MCF 10A (cell line): Measurements from ENCODE around the gene ASTN2. TPM values are rescaled to one million over a fixed set of nuclear protein-coding genes. Genes with fewer than 3 reads are reported as not detected.

ENCODE experiments used
- BruUV-seq: library from RNA; stranded (reverse); fragments of 400-500 nt; replicated peaks from 2 replicates; lab custom pipeline; 2021; lab: Mats Ljungman, UMichigan
- CTCF ChIA-PET: fragments of 300-600 bp; sonication (Branson Sonifier 250); formaldehyde crosslinking; extraction: SDS; loops from one replicate; lab custom pipeline; 2021; ENCODE audit warnings: antibody characterized with exemption, inconsistent platforms; lab: Yijun Ruan, JAX
- POLR2A ChIA-PET: fragments of 300-600, 350-650 bp; sonication (Branson Sonifier 250); formaldehyde crosslinking; extraction: SDS; loops from one replicate; lab custom pipeline; 2020; ENCODE audit warnings: antibody characterized with exemption, inconsistent platforms; lab: Yijun Ruan, JAX
- DNase-seq: peaks from one replicate; pipeline ENCODE4 v3.0.0-alpha.2; 2018; ENCODE audit not compliant: unreplicated experiment
- H3K27ac Mint-ChIP-seq: one replicate; pipeline ENCODE4 v1.8.0; 2022; ENCODE audit warnings: mild to moderate bottlenecking, low read depth, mixed read lengths; ENCODE audit not compliant: unreplicated experiment
- H3K27me3 Mint-ChIP-seq: one replicate; pipeline ENCODE4 v1.8.0; 2022; ENCODE audit warnings: mixed read lengths; ENCODE audit not compliant: insufficient read depth, unreplicated experiment
- H3K36me3 Mint-ChIP-seq: one replicate; pipeline ENCODE4 v1.8.0; 2022; ENCODE audit warnings: mild to moderate bottlenecking, moderate library complexity, mixed read lengths; ENCODE audit not compliant: insufficient read depth, unreplicated experiment
- H3K4me1 Mint-ChIP-seq: one replicate; pipeline ENCODE4 v1.8.0; 2022; ENCODE audit warnings: mixed read lengths; ENCODE audit not compliant: insufficient read depth, unreplicated experiment
- H3K4me3 Mint-ChIP-seq: one replicate; pipeline ENCODE4 v1.8.0; 2022; ENCODE audit warnings: mild to moderate bottlenecking, moderate library complexity, mixed read lengths; ENCODE audit not compliant: unreplicated experiment
- H3K9me3 Mint-ChIP-seq: one replicate; pipeline ENCODE4 v1.8.0; 2022; ENCODE audit warnings: mixed read lengths; ENCODE audit not compliant: unreplicated experiment
- intact Hi-C: fragments of 100-400 bp; cut with micrococcal nuclease; formaldehyde crosslinking; loops from 2 replicates; pipeline ENCODE4 v1.14.1; 2022
- total RNA-seq: library from RNA; stranded (reverse); gene quantifications from 2 replicates; pipeline ENCODE4 v1.2.3, GENCODE V29; 2022
- TF ChIP-seq, protein P1 (sequence below): fragments of 200-600 bp; IDR thresholded peaks from one replicate; pipeline ENCODE4 v1.8.0; 2022; ENCODE audit warnings: antibody characterized with exemption, mild to moderate bottlenecking; ENCODE audit not compliant: unreplicated experiment

Gene ASTN2
- total RNA-seq, 1 experiment from 2014 or later: 1.8 TPM

DNA sequence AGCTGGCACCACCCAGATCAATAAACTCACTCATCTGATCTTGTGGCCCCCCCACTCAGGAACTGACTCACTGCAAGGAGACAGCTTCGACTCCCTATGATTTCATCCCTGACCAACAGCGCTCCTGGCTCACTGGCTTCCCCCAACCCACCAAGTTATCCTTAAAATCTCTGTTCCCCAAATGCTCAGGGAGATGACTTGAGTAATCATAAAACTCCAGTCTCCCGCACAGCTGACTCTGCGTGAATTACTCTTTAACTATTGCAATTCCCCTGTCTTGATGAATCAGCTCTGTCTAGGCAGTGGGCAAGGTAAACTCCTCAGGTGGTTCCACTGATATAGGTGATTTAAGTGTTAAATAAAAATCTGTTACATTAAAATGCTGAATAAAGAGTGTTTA is 729.7 kb downstream of the ASTN2 start:
- ChIA-PET CTCF (interaction anchor here (0.7 to 1.2 kb wide), 3 partner anchors 20 to 495 kb away, joined by 3 to 5 read pairs (median 3); no protein-coding TSS in a partner anchor), POLR2A (interaction anchor here (0.7 kb wide), 1 partner anchor 719 kb away, joined by 3 read pairs; no protein-coding TSS in a partner anchor)
- Mint-ChIP-seq H3K9me3 (no peaks in the 10 kb centered on the region), H3K36me3 (no peaks in the 10 kb centered on the region), H3K27me3 (no peaks in the 10 kb centered on the region), H3K4me3 (no peak overlapping the region), H3K27ac (no peak overlapping the region), H3K4me1 (peaks cover 33% of the 10 kb centered on the region)
- intact Hi-C loops: no loop called here
- DNase-seq: no peak
- no TSS peak for BruUV-seq
- TF ChIP-seq, protein P1, sequence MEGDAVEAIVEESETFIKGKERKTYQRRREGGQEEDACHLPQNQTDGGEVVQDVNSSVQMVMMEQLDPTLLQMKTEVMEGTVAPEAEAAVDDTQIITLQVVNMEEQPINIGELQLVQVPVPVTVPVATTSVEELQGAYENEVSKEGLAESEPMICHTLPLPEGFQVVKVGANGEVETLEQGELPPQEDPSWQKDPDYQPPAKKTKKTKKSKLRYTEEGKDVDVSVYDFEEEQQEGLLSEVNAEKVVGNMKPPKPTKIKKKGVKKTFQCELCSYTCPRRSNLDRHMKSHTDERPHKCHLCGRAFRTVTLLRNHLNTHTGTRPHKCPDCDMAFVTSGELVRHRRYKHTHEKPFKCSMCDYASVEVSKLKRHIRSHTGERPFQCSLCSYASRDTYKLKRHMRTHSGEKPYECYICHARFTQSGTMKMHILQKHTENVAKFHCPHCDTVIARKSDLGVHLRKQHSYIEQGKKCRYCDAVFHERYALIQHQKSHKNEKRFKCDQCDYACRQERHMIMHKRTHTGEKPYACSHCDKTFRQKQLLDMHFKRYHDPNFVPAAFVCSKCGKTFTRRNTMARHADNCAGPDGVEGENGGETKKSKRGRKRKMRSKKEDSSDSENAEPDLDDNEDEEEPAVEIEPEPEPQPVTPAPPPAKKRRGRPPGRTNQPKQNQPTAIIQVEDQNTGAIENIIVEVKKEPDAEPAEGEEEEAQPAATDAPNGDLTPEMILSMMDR: no peak

DNA sequence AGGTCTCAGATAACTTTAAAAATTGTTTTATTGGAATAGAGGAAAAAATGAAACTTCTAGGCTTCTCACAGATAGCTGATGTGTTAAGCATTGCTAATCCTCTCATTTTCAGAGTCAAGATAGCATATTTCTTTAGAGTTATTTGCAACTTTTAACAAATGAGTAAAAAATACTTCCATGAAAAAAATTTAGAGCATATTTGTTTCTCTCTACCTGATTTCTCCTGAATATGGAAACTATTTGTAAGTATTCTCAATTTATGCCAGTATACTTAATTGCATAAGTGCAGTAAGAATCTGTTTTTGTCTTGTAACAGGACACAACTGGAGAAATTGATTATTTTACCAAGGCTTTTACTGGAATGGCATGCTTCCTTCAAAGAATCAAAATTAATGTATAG is 731.3 kb downstream of the ASTN2 start:
- H3K9me3 Mint-ChIP-seq: no peaks in the 10 kb centered on the region
- BruUV-seq: no TSS peak
- ChIA-PET CTCF (interaction anchor here (0.6 to 0.8 kb wide), 4 partner anchors 9 to 1092 kb away, joined by 3 to 5 read pairs (median 3); no protein-coding TSS in a partner anchor), POLR2A (no interaction called here)
- no peak overlapping the region for H3K27ac Mint-ChIP-seq
- intact Hi-C loops: no loop called here
- TF ChIP-seq, protein P1: no peak
- DNase-seq: no peak
- no peaks in the 10 kb centered on the region for H3K36me3 Mint-ChIP-seq
- H3K27me3 Mint-ChIP-seq: no peaks in the 10 kb centered on the region
- H3K4me1 Mint-ChIP-seq: peaks cover 17% of the 10 kb centered on the region
- no peak overlapping the region for H3K4me3 Mint-ChIP-seq

DNA sequence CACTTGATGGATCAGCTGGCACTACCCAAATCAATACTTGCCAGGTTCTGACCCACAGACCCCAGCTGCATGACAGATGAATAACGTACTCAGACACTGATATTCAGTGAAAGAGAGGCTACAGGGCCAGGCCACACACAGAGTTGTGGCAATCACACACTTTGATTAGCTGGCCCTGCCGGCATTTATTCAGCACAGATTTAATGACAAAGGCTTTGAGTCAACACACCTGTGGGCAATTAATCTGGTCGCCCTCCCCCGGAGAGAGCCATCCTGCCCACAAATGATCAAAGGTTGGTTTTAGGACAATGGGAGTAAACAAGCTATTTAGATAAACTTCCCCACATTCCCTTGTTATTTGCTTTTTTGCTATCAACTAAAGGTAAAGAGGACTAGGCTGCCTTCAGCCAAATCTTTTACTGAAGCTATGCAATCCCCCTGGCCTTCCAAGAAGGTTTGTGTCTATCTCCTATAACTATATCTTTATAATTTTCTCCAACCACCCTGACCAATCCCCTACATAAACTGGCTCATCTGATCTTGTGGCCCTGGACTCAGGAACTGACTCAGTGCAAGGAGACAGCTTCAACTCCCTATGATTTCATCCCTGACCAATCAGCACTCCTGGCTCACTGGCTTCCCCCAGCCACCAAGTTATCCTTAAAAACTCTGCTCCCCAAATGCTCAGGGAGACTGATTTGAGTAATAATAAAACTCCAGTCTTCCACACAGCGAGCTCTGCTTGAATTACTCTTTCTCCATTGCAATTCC is 740.5 kb downstream of the ASTN2 start:
- Mint-ChIP-seq H3K4me1 (no peaks in the 10 kb centered on the region), H3K27ac (no peak overlapping the region), H3K36me3 (no peaks in the 10 kb centered on the region), H3K9me3 (peaks cover 7% of the 10 kb centered on the region), H3K4me3 (no peak overlapping the region), H3K27me3 (no peaks in the 10 kb centered on the region)
- CTCF ChIA-PET: interaction anchor here (0.7 to 1.6 kb wide), 4 partner anchors 9 to 974 kb away, joined by 3 to 5 read pairs (median 3); partner anchors contain the start of gene TRIM32
- no peak for DNase-seq
- TF ChIP-seq, protein P1: no peak
- BruUV-seq: no TSS peak
- POLR2A ChIA-PET: no interaction called here
- intact Hi-C loops: no loop called here

DNA sequence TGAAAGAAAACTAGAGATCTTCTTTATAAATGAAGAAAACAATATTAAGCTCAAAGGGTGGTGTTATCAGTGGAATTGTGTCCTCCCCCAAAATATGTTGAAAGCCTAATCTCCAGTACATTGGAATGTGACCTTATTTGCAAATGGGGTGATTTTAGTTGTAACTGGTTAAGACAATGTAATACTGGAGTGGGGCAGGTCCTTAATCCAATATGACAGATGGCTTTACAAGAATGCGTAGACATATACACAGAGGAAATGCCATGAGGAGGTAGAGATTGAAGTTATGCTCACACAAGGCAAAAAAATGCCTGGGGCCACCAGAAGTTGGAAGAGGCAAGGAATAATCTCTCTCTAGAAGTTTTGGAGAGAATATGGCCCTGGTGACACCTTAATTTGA is 741.5 kb downstream of the ASTN2 start:
- H3K4me1 Mint-ChIP-seq: no peaks in the 10 kb centered on the region
- no peak for DNase-seq
- peaks cover 7% of the 10 kb centered on the region for H3K9me3 Mint-ChIP-seq
- intact Hi-C loops: no loop called here
- TF ChIP-seq, protein P1: no peak
- POLR2A ChIA-PET: interaction anchor here (0.5 kb wide), 1 partner anchor 14 kb away, joined by 3 read pairs; the partner anchor contains the start of gene TRIM32
- CTCF ChIA-PET: interaction anchor here (0.6 kb wide), 1 partner anchor 1765 kb away, joined by 3 read pairs; no protein-coding TSS in a partner anchor
- BruUV-seq: no TSS peak
- H3K4me3 Mint-ChIP-seq: no peak overlapping the region
- no peaks in the 10 kb centered on the region for H3K27me3 Mint-ChIP-seq
- H3K36me3 Mint-ChIP-seq: no peaks in the 10 kb centered on the region
- no peak overlapping the region for H3K27ac Mint-ChIP-seq
